NOMO-1 treated with DMSO at 0.1 percent for 48 hours (cell line): ENCODE data around the gene TRIM62.
A peak's percentile ranks its signal among the peaks of the same experiment; 100 is the strongest.

ENCODE experiments used
- DNase-seq: peaks from one replicate; lab custom pipeline; 2025; ENCODE audit not compliant: unreplicated experiment; lab: John Stamatoyannopoulos, UW

TRIM62 gene

GRCh38 chr1:33180911-33181890 is 642 bp downstream of the TRIM62 start:
- no peak for DNase-seq

- DNase-seq = peak; percentile 72
Measured at GRCh38 chr1:33180226-33180910, 1.5 kb downstream of the TRIM62 start.

- DNase-seq = no peak
Measured at GRCh38 chr1:33178836-33179439, 2.9 kb downstream of the TRIM62 start.

DNA sequence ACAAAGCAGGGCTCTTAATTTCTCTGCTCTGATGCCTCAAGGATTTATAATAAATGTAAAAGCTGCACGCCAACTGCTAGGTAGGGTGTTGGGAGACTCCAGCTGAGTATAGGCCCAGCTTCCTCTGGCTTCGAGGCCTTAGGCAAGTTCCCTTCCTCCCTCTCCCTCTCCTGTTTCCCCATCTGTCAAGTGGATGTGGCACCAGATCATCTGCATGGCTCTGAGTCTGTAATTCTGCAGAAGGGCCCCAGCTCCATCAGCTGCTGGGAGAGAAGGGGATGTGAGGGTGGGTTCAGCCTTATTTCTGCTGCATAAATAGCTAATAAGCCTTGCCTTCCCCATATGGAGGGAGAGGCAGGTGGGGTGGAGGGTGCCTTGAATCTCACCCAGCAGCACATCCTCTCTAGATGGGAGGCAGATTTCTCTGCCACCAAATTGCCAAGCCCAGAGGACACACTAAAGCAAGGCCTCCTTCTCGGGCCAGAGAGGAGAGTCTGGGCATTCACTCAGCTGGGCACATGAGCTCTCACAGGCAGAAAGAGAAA is 3.8 kb downstream of the TRIM62 start:
- DNase-seq = no peak

DNA sequence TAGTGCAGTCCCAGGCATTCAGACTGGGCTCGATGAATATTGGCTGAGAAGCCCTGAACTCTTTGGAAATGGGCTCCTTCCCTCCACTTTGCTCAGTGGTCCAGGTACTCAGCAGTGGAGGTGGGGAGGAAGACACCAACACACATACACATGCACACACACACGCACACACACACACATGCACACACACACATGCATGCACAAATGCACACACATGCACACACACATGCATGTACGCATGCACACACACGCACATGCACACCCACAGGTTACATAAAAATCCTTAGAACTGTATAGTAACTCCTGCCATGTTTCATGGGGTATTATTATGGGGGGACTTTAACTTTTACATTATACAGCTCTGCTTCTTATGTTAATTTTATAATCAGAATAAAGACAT is 5.0 kb downstream of the TRIM62 start:
- no peak for DNase-seq

DNA sequence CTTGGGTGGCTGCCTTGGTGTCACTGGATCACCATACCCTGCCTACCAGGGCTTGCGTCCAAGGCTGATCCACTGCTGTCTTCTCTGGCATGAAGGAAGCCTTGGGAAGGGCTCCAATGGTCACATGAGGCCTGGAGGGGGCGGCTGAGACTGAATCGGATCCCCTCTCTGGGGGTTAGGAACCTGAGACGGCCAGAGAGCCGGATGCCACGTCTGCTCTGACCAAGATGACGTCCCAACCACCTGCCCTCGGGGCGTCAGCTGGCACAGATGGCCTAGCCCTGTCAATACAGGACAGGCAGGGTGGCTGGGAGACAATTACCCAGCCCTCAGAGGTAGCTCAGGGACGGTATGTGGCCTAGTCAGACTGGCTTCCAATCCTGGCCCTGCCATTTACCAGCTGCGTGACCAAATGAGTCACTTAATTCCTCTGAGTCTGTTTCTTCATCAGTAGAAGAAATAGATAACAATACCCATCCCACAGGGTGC is 5.4 kb downstream of the TRIM62 start:
- no peak for DNase-seq

DNA sequence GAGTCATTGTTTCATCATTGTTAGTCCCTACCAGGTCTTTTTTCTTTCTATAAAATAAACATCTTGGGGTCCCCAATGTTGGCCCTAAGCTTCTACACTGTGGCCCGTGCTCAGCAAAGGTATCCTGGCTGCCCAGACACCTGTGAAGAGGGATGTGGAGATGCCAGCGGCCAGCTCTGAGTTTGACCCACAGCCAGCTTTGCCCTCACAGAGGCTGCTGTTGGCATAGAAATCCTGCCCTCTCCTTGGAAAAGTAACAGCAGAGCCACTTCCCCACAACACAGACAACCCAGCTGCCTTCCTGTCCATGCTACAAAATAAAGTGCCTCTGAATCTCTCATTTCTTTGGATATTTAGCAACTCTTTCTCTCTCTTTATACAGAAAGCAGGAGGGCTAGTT is 6.0 kb downstream of the TRIM62 start:
- no peak for DNase-seq

GRCh38 chr1:33173091-33173490 is 8.8 kb downstream of the TRIM62 start:
- DNase-seq = no peak

DNA sequence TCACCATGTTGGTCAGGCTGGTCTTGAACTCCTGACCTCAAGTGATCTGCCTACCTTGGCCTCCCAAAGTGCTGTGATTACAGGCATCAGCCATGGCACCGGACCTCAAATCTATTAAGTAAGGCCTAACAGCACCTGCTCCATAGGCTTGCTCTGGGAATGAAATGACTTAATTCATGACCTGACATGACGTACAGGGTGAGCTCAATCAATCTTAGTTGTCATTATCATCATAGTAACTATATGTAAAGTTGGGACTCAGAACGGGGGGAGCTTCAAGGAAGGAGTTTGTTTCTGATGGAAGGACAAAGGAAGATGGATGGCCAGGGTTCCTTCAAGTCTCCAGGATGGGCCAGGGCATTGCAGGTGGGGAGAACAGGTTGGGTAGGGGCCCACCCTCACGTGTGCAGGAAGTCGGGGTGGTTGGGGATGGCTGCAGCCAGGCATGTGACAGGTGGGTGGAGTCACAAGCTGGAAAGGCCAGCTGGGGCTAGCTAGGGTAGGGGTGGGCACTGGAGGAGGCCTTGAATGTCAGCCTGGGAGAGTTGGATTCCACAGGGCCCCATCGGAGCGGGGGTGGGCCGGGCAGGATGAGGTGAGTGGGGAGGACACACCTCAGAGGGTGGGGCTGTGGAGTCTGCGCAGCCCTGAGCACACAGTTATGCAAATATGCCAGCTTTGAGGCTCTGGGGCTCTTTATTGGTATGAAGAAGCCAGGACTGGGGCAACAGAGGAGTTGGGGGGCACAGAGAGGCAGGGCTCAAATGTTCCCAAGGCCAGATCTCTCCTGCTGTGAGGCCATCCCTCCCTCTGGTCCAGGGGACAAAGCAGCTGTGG is 9.6 kb downstream of the TRIM62 start:
- DNase-seq = no peak

DNA sequence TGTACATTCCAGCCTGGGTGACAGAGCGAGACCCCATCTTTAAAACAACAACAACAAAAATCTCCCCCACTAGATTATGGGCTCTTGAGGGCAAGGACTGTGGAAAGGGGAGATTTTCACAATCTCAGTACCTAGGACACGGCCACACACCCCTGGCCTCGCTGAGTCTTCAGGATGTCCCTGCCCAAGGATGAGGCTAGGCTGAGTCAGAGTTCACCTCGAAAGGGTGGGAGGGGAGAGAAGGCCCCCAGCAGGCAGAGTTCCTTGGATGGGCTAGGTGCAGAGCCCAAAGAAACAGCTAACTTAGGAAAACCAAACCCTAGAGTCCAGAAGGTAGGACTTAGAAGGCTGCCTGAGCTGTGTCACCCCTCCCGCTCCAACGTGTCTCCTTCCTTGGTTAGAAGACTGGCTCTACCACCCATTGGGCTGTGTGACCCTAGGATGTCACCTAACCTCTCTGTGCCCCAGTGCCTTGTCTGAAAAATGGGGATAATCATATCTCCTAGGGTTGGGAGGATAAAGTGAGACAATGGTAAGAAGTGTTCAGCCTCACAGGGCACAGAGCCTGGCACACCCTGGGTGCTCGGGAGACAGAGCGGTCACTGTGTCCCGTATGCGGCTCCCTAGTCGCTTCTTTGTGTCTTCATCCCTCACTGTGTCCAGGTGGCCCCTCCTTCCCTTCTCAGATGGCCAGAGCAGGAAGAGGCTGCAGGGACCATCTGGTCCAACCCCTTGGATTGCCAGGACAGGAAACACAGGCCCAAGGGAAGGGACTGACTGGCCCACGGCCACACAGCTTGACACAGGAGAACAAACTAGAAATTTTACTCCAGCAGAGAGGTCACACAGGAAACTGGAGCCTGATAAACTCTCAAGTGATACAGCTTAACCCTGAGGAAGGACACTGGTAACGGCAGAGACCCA is 11.2 kb downstream of the TRIM62 start:
- no peak for DNase-seq

- no peak for DNase-seq
Measured at GRCh38 chr1:33169290-33170055, 12.4 kb downstream of the TRIM62 start.

DNA sequence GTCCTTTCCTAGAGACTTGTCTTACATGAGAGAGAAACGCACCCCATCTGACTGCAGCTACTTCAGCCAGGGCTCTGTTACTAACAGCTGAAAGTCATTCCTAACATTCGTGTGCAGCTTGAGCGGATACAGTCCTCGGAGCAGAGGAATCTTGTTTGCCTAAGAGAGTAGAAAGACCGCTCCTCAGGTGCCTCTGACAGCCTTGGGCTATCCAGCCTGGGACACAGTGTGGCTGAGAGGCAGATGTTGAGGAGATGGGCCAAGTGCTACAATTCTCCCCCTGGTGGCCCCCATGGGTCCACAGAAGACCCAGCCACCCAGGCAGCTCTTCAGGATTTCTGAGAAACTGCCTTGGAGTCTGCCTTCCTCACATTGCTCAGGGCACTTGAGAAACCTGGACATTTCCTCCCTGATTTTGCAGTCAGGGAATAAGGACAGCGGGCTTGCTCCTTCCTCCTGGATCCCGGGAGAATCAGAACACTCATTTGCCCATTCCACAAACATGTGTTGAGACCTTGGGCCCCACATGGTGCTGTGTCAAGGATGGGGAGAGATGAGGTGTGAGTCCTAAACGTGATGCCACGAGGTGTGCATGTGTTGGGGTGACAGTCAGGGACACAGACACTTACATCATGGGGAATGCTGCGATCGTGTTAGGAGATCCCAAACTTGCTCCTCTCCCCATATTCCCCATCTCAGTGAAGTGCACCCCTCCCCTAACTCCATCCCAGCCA is 13.1 kb downstream of the TRIM62 start:
- no peak for DNase-seq

GRCh38 chr1:33167650-33168447 is 14.0 kb downstream of the TRIM62 start:
- DNase-seq = no peak

DNA sequence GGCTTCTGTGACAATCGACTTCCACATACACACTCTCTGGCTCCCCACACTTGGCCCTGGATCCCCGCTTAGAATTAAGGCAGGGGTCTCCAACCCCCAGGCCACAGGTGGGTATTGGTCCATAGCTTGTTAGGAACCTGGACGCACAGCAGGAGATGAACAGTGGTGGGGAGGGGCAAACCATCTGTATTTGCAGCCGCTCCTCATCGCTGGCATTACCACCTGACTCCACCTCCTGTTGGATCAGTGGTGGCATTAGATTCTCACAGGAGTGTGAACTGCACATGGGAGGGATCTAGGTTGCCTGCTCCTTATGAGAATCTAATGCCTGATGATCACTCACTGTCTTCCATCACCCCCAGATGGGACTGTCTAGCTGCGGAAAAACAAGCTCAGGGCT is 16.0 kb downstream of the TRIM62 start:
- no peak for DNase-seq

- no peak for DNase-seq
Measured at GRCh38 chr1:33165209-33165608, 16.6 kb downstream of the TRIM62 start.

DNA sequence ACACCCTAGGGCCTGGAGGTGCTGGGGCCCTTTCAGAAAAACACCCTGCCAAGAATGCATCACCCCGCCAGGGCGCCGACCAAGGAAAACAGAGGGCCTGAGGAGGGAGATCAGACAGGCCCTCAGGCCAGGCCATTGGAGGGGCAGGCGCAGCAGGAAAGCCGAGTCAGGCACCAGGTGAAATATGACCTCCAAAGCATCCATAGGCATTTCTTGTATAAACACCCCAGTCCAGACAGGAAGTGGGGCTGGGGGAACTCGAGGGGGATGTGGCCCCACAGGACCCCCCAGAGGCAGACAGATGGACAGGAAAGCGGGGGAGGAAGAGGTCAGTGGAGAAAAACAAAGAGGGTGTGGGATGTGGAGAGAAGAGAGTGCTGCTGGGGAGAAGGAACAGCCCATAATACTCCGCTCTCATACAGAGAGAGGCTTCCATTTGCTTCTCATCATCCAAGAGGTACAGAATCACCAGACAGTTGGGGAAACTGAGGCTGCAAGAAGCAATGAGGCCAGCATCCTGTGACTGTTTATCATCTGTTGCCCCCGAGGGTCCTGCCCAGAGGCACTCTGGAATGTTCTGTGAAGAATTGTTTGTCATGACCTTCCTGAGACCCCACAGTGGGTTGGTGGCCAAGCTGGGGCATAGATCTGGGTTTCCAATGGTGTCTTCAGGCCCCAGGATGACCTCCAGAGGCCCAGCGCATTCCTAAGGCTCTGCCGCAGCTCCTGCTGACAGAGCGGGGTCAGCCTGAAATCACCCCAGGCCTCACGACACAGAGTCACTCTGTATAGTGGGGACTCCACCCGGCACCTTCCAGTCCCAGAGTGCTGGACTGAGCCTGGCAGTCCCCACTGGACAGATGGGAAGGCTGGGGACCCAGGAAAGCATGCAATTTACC is 18.0 kb downstream of the TRIM62 start:
- DNase-seq = no peak
